ENCODE data around the gene CNIH2. TPM values are rescaled to one million over a fixed set of nuclear protein-coding genes. Genes with fewer than 3 reads are reported as not detected.

Gene CNIH2
- total RNA-seq = 94.8 TPM

GRCh38 chr11:66277471-66278362 is at the start of gene CNIH2:
TSS of gene CNIH2 (plus strand) at chr11:66278175. CDS start at chr11:66278457, 282 bp downstream.

DNA sequence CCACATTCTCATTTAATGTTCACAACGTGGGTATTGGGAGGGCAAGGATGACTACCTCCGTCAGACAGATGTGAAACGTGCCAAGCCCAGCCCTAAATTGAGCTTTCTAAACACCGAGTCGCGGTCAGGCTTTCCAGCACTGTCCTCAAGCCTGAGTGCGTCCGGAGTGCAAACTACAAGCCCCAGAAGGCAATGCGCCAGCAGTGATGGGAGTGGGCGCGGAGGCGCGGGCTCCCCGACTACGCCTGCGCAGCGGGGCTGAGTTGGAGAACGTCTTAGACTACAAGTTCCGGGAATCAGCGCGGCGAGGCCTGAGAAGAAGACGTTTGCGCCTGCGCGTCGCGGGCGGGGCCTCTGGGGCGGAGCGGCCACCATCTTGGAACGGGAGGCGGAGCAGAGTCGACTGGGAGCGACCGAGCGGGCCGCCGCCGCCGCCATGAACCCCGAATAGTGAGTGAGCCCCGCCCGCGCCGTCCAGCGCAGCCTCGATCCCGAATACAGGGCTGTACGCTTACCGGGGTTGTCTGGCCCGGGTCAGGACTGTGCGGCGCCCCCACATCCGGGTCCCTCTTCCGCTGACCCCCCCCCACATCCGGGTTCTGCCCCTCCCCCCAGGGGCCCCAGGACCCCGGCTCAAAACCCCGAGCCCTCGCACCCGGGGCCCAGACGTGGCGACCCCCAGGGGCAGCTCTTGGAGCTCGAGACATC is 9.6 kb upstream of the CNIH2 start, which contains the start of gene RAB1B:
Gene RAB1B, plus strand, starts transcription at position 396 of the 708 bp plus-strand sequence. Its CDS starts 41 bp downstream, at position 437.

DNA sequence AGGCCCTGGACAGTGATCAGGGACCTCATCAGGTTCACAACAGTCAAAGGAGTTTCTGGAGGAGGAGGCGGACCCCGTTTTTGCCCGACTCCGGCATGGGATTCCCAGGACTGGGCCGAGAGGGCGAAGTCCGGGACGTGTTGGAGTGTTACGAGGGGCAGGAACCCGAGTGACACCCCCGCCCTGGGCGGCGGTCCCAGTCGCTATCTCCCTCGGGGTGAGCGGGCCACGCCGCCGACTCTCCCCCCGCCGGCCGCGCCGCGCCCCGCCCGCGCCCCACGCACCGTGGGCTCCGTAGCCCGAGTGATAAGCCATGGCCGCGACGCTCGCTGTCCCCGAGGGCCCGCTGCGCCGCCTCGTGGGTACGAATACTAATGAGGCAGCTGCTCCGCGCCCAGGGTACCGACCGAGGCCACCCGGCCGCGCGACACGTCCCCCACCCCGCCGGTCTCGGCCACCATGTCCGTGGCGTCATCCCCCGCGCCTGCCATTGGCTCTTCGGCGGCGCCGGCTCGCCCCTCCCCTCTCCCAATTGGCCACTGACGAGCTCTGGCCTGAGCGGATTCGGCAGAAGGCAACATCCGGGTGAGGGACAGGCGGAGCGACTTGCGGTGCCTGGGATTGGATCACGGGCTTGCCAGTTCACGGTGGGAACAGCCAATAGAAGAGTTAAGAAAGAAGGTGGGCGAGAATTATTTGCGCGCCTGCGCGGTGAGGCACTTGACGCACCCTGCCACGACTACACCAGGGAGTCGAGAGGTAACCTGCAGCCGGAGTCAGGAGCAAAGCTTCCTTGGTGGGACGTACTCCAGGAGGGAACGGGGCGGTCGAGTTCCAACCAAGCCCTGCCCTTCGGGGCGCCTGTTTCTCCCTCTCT is 10.9 kb downstream of the CNIH2 start, which contains the start of gene YIF1A:
Gene YIF1A, minus strand, starts transcription at position 473 of the 877 bp plus-strand sequence. Its CDS starts 158 bp downstream, at position 315.

DNA sequence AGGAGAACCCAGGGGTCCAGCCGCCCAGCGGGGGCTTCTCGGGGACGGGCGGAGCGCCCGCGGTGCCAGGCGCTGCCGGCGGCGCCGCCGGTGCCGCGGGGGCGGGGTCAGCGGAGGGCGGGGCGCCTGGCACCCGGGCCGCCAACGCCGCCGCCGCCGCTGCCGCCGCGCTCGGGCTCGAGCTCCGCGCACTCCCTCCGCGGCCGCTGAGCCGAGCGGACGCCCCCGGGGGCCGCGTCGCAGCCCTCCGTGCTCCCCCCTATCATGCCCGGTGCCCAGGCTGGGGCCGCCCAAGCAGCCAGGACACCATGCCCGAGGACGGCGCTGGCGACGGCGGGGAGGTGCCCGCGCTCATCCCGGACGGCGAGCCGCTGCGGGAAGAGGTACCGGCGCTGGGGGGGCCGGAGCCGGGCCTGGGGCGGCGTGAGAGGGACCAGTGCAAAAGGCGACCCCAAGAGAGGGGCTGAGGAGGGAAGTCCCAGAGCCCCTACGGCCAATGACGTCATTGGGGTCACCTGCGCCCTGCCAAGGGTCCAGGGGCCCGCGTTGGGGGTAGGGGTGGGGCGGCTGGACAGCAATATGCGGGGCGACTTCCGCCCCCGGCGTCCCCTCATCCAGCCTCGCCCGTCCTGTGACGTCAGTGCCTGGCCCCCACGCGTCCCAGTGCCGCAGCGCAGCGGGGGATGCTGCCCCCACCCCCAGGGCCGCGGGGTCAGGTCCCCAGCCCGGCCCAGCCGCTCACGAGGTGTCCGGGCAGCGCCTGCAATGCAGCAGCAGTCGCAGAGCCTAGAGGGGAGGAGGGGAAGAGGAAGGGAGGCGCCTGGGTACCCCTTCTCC is 13.9 kb downstream of the CNIH2 start, which contains the start of gene TMEM151A:
Gene TMEM151A, plus strand, starts transcription at position 189 of the 837 bp plus-strand sequence. Its CDS starts 120 bp downstream, at position 309.

GRCh38 chr11:66316849-66317251 is 38.9 kb downstream of the CNIH2 start, which contains the start of gene CD248:
TSS of gene CD248 (minus strand) at chr11:66317044. CDS start at chr11:66317027, 17 bp downstream.

Other genes starting within 250 kb of the CNIH2 start
- 15.5 TPM for gene GAL3ST3, start 229.0 kb upstream of the CNIH2 start, total RNA-seq
- 104 TPM for gene SF3B2, start 225.8 kb upstream of the CNIH2 start, total RNA-seq
- 57.9 TPM for gene PACS1, start 207.9 kb upstream of the CNIH2 start, total RNA-seq
- gene KLC2, start 20.5 kb upstream of the CNIH2 start, total RNA-seq = 34.6 TPM
- gene RAB1B, start 9.5 kb upstream of the CNIH2 start, total RNA-seq = 35.8 TPM
- gene YIF1A, start 11.0 kb downstream of the CNIH2 start, total RNA-seq = 27.7 TPM
- gene TMEM151A, start 13.7 kb downstream of the CNIH2 start, total RNA-seq = 23.5 TPM
- 1.6 TPM for gene CD248, start 38.9 kb downstream of the CNIH2 start, total RNA-seq
- gene RIN1, start 58.3 kb downstream of the CNIH2 start, total RNA-seq = 1.4 TPM
- 10.6 TPM for gene BRMS1, start 66.9 kb downstream of the CNIH2 start, total RNA-seq
- gene B4GAT1, start 69.5 kb downstream of the CNIH2 start, total RNA-seq = 117 TPM
- gene SLC29A2, start 93.6 kb downstream of the CNIH2 start, total RNA-seq = 2.1 TPM
- gene NPAS4, start 142.9 kb downstream of the CNIH2 start, total RNA-seq = 1.6 TPM
- 19.4 TPM for gene MRPL11, start 160.7 kb downstream of the CNIH2 start, total RNA-seq
- 15.0 TPM for gene PELI3, start 188.7 kb downstream of the CNIH2 start, total RNA-seq
- gene DPP3, start 202.3 kb downstream of the CNIH2 start, total RNA-seq = 51.7 TPM
- gene BBS1, start 232.5 kb downstream of the CNIH2 start, total RNA-seq = 58.8 TPM

All from diencephalon (tissue), 1 donor.